ENCODE results near the gene GPR176.

GPR176 gene

GRCh38 chr15:39784125-39784524, 135.9 kb downstream of the GPR176 start:
- DNase-seq (ENCODE audit: low read depth in 1 of 2, low spot score in 1 of 2), result no peak
- H3K27ac ChIP-seq (replicated peaks), result no peak overlapping the region

GRCh38 chr15:39783244-39783820, 136.7 kb downstream of the GPR176 start:
- Histone ChIP-seq H3K27ac (replicated peaks) (peak overlapping the region; percentile 81), H3K27me3 (ENCODE audit: insufficient read depth, poor library complexity, severe bottlenecking) (no peaks in the 10 kb centered on the region), H3K4me3 (replicated peaks; ENCODE audit: insufficient read depth, low read length) (peak overlapping the region; percentile 93)
- TF ChIP-seq, protein P1, sequence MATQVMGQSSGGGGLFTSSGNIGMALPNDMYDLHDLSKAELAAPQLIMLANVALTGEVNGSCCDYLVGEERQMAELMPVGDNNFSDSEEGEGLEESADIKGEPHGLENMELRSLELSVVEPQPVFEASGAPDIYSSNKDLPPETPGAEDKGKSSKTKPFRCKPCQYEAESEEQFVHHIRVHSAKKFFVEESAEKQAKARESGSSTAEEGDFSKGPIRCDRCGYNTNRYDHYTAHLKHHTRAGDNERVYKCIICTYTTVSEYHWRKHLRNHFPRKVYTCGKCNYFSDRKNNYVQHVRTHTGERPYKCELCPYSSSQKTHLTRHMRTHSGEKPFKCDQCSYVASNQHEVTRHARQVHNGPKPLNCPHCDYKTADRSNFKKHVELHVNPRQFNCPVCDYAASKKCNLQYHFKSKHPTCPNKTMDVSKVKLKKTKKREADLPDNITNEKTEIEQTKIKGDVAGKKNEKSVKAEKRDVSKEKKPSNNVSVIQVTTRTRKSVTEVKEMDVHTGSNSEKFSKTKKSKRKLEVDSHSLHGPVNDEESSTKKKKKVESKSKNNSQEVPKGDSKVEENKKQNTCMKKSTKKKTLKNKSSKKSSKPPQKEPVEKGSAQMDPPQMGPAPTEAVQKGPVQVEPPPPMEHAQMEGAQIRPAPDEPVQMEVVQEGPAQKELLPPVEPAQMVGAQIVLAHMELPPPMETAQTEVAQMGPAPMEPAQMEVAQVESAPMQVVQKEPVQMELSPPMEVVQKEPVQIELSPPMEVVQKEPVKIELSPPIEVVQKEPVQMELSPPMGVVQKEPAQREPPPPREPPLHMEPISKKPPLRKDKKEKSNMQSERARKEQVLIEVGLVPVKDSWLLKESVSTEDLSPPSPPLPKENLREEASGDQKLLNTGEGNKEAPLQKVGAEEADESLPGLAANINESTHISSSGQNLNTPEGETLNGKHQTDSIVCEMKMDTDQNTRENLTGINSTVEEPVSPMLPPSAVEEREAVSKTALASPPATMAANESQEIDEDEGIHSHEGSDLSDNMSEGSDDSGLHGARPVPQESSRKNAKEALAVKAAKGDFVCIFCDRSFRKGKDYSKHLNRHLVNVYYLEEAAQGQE (IDR thresholded peaks at IDR 0.05; ENCODE audit: insufficient replicate concordance, low read depth), result no peak
- TF ChIP-seq GABPA (IDR thresholded peaks at IDR 0.05; ENCODE audit: low read depth) (no peak), POLR2AphosphoS5 (IDR thresholded peaks at IDR 0.05; ENCODE audit: low read depth) (no peak), SPI1 (IDR thresholded peaks at IDR 0.05; ENCODE audit: borderline replicate concordance, low read depth) (no peak), CTCF (IDR thresholded peaks at IDR 0.05; ENCODE audit: insufficient read depth, low read length) (no peak)
- no peak for DNase-seq (ENCODE audit: low read depth in 1 of 2, low spot score in 1 of 2)

More at GRCh38 chr15:39784125-39784524, 135.9 kb downstream of the GPR176 start:
- Histone ChIP-seq H3K4me3 (replicated peaks; ENCODE audit: insufficient read depth, low read length) (no peak overlapping the region), H3K27me3 (ENCODE audit: insufficient read depth, poor library complexity, severe bottlenecking) (no peaks in the 10 kb centered on the region)
- TF ChIP-seq SPI1 (IDR thresholded peaks at IDR 0.05; ENCODE audit: borderline replicate concordance, low read depth) (no peak), CTCF (IDR thresholded peaks at IDR 0.05; ENCODE audit: insufficient read depth, low read length) (no peak), GABPA (IDR thresholded peaks at IDR 0.05; ENCODE audit: low read depth) (no peak), POLR2AphosphoS5 (IDR thresholded peaks at IDR 0.05; ENCODE audit: low read depth) (no peak)
- TF ChIP-seq, protein P1 (IDR thresholded peaks at IDR 0.05; ENCODE audit: insufficient replicate concordance, low read depth), result no peak

DNA sequence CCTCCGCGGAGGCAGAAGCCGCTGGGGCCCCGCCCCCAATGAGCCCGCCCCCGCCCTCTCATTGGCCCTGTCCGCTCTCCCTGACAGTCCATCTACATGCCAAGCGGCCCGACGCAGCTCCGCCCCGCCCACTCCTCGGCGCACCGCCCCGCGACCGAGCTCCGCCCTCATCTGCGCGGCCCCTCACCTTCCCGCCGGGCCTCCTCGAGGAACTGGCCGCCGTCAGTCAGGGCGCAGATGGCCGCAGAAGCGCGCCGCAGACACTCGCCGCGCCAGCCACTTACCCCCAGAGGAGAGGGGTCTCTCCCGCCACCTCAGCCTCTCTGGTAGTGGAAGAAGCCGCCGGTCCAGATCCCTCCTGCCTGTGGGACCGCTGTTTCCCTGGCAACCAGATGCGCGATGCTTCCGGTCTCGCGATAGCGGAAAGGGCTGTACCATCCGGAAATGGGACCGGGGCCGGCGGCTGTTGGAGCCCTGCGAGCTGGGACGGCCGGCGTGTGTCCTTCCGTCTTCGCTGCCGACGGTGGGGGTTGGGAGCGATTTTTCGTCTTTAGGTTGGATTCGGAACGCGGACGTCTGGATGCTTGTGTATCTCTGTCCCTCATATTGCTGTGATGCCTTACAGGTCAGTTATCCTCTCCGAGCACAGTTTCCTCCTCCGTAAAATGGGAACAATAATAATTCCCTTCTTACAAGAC, 137.5 kb downstream of the GPR176 start, which contains the start of gene FSIP1:
Gene FSIP1, minus strand, starts transcription at position 401 of the 698 bp plus-strand sequence. CDS start 6,317 bp downstream, outside the sequence.
- Histone ChIP-seq H3K4me3 (replicated peaks; ENCODE audit: insufficient read depth, low read length) (peak within 1 kb of the TSS; percentile 93), H3K27ac (replicated peaks) (peak within 1 kb of the TSS; percentile 81), H3K27me3 (ENCODE audit: insufficient read depth, poor library complexity, severe bottlenecking) (no peaks in the 10 kb centered on the region)
- TF ChIP-seq, protein P1 (IDR thresholded peaks at IDR 0.05; ENCODE audit: insufficient replicate concordance, low read depth), result peak; percentile 14
- TF ChIP-seq POLR2AphosphoS5 (IDR thresholded peaks at IDR 0.05; ENCODE audit: low read depth) (peak; percentile 86), CTCF (IDR thresholded peaks at IDR 0.05; ENCODE audit: insufficient read depth, low read length) (no peak), GABPA (IDR thresholded peaks at IDR 0.05; ENCODE audit: low read depth) (peak; percentile 67; the same call in 1 of the 2 replicates), SPI1 (IDR thresholded peaks at IDR 0.05; ENCODE audit: borderline replicate concordance, low read depth) (no peak; the same call in 1 of the 2 replicates)
- peak; percentile 89 to 97 for DNase-seq (ENCODE audit: low read depth in 1 of 2, low spot score in 1 of 2)
